Stimulated activated CD8-positive, alpha-beta memory T cell treated with anti-CD3 and anti-CD28 coated beads, Interleukin-4, amount 100 ng/mL, for 1 hour (primary cell): Measurements from ENCODE around the gene AP1S1.

Experiments used
- DNase-seq, 2 donors: peaks; one replicate each; pipeline ENCODE4 v3.0.0-alpha.2; 2020; ENCODE audit warnings: low read depth in 2 of 2, low spot score in 1 of 2

The AP1S1 gene

DNA sequence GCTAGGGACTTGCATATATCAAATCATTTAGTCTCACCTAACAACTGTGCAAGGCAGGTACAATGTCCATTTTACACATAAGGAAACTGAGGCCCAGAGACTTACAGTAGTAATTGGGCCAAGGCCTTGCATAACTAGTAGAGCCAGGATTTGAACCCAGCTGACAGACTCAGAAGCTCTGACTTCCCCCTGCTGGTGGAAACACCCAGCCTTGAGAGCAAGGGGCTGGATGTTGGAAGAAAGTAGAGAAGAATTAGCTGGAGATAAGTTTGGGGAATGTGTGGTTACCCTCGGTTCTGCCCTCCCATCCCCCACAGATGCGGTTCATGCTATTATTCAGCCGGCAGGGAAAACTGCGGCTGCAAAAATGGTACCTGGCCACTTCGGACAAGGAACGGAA is 2.0 kb downstream of the AP1S1 start:
- DNase-seq: no peak

- no peak for DNase-seq
Measured at GRCh38 chr7:101156866-101157589, 2.8 kb downstream of the AP1S1 start.

GRCh38 chr7:101159696-101160674 is 5.7 kb downstream of the AP1S1 start:
- no peak for DNase-seq

GRCh38 chr7:101160910-101161309 is 6.6 kb downstream of the AP1S1 start:
- no peak for DNase-seq

DNA sequence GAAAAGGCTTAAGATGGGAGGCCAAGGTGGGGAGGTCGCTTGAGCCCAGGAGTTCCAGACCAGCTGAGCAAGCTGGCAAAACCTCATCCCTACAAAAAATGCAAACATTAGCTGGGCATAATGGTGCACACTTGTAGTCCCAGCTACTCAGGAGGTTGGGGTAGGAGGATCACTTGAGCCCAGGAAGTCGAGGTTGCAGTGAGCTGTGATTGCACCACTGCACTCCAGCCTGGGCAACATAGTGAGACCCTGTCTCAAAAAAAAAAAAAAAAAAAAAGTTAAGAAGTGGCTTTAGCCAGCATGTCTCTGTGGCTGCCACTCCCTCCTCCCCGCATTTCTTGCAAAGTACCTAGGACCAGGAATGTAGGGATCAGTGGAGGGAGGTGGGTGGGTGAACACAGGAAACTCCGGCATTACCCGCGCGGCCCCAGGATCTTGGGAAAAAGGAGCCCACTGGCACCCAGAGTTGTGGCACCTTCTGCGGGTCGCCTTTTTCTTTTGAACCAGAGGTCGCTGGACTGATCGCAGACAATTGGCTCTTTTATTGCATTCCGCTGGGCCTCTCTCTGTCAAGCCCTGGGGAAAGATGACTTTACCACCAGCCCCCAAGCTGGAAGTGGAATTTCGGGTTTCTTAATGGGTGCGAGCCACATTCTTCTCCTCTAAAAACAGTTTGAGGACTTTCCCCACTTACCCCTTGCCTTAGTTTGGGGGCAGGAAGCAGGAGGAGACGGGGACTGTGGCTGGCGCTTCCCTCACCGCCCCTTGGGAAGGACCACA is 7.6 kb downstream of the AP1S1 start:
- no peak for DNase-seq

- no peak for DNase-seq
Measured at GRCh38 chr7:101162551-101163278, 8.4 kb downstream of the AP1S1 start.

DNA sequence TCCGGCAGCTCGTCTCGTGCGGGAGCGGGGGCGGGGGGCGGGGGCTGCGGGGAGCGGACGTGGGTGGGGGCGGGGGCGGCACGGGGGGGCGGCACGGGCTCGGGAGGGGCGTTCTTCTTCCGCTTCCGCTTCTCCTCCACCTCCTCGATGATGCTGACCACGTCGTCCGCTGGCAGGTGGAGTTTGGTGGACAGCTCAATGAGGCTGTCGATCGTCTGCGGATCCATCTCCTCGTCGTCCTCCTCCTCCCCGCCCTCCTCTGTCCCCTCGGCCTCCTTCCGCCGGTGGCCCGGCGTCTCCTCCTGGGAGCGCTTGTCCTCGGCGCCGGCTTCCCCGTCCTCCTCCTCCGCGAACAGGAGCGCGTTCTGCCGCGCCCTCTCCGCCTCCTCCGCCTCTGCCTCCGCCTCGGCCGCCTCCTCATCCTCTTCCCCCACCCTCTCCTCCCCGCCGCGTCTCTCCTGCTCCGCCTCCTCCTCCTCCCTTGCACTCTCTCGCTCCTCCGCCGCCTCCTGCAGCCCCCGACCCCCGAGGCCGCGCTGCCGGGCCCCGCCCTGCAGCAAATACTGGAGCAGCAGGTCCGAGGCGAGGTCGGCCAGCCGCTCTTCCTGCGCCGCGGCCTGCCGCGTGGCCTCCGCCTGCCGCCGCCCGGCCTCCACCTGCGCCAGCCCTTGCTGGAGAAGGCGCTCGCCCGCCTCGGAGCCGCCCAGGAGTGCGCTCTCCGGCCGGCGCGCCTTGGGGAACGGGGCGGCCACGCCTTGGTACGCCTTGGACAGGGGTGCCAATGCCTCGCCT is 9.2 kb downstream of the AP1S1 start:
- no peak for DNase-seq

DNA sequence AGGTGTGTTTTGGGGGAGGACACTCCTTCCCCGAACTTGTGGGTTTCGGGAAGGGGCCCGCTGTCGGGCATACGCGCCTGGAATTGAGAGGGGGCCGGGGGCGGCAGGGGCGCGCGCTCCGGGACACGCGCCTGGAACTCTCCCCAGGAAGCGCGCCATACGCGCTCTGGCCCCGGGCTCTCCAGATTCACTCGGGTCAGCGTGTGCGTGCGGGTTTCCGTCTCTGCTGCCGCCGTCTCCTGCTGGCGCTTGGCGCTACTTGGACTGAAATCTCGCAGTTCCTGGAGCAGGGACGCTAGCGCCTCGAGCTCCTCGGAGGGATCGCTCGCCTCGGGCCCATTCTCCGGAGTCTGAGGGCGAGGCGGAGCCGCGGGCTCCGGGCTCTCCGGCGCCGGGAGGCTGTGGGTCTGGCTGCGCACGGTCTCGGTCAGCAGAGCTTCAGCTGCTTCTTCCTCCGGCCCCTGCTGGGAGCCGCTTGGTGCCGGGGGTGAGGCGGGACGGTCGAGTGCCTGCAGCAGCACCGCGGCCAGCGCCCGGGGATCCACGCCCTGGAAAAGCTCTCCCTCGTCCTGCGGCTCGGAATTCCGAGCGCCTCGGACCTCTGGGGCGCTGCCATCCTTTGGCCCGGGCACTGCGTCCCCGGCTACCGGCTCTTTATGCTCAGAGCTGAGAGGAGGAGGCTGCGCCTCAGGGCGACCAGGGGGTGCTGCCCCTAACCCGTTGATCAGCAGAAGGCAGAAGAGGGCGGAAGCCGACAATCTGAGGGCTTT is 10.0 kb downstream of the AP1S1 start:
- no peak for DNase-seq

DNA sequence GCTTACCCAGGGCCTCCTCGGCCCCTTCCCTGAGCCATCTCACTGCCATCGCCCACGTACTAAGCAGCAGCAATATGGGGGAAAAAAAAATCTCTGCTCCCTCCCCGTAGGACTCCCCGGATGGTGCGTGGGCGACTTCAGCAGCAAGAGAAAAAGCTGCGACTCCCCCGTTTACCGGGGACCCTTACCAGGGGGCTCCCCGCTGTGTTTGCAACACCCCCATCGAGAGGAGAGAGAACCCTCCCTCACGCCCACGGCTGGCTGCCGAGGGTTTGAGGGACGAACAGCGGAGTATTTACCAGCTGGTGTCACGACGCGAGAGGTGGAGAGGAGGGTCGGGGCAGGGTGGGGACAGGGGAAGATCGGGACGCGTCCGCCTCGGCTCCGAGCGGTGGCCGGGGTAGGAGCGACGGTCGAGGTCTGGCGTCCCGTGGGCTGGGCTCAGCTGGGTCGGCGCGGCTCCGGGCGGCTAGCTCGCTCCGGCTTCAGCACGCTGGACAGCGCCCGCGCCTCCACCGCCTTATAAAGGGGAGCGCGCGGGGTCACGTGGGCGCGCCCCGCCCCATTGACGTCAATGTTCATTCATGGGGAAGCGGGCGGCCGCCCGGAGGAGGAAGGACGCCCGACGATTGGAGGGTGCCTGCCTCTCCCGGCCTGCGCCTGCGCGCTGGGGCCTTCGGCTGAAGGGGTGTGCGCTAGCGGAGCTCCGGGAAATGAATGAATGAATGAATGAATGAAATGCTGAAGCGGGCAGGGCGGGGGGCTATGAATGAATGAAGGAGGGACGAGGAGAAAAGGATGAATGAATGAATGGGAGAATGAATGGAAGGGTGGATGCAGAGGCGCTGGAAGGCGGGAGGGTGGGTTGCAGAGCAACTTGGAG is 11.0 kb downstream of the AP1S1 start, which contains the start of gene VGF:
Gene VGF, minus strand, starts transcription at position 495 of the 883 bp plus-strand sequence. CDS start 726 bp downstream, outside the sequence.
- peak; percentile 74 to 82 for DNase-seq

DNA sequence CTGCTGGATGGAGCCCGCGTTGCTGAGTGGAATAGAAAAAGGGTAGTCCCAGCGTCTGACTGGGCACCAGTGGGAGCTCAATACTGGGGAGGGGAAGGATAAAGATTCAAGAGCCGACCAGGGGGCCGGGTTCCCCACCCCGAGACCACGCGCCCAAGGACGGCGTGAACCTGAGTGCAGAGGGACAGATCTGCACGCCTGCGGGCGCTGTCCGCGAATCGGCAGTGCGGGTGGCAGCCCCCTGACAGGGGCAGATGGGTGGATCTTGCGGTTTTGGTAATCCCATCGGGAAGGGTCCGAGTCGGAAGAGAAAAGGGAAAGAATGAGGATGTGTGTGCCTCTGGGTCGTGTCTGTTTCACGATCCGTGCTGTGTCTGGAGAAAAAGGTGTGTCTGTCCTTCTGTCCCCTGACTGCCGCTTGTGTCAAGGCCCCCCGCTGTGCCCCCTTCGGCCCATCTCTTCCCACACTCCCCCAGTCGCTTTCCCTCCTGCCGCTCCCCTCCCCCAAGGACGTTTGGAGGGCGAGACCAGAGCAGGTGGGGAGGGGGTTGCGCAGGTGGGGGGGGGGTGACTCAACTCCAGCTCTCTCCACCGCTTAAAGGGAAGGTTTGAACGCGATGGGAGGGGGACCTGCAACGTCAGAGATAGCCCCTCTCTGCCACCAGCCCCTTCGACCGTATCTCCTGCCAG is 11.8 kb downstream of the AP1S1 start:
- DNase-seq: no peak

GRCh38 chr7:101166648-101166908 is 12.3 kb downstream of the AP1S1 start:
- DNase-seq: no peak

GRCh38 chr7:101166909-101167644 is 12.8 kb downstream of the AP1S1 start:
- no peak for DNase-seq

- no peak for DNase-seq
Measured at GRCh38 chr7:101167645-101168411, 13.6 kb downstream of the AP1S1 start.

DNA sequence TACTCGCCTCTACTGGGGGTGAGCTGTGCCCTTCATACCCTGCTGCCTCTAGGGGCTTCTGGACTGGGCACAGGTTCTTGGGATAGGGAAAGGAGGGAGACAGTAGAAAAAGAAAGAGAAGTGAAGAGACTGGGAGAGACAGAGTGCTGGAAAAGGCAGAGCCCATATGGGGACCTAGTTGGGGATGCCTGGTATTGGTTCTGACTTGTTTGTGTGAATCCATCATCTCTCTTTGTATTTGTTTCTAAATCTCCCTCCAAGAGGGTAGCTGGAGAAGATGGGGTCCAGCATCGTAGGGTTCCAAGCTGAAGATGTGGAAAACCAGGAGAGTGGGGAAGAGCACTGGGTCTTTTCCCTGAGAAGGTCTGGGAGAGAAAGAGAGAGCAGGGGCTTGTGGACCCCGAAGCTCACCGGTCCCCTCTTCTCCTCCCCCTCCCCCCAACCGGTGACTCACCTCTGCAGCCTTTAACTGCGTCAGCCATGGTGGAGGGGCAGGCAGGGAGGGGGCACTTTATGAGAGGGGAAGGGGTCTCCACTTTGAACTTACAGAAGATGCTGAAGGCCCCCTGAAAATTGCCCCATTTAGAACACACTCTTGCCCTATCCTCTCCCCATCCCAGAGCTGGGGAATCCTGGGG is 14.3 kb downstream of the AP1S1 start:
- DNase-seq: no peak

GRCh38 chr7:101169110-101169837 is 15.0 kb downstream of the AP1S1 start:
- no peak for DNase-seq
